Gastroesophageal sphincter (tissue), 3 donors: ENCODE measurements around the gene DOCK7.
"Not testable (repeated sequence)": the region's sequence is repeated elsewhere in the genome, so short reads cannot be mapped to it uniquely, and the experiment has no call there.

Experiments
- CTCF ChIP-seq, 4 experiments: fragments of 200-600 bp in 2 of 4; fragments of 450-650 bp in 2 of 4; sonication (generic) in 1 of 4; IDR thresholded peaks; one replicate each; pipeline ENCODE4 v1.5.1; 2017 to 2019; ENCODE audit warnings: antibody characterized with exemption in 4 of 4, mild to moderate bottlenecking in 2 of 4, moderate library complexity in 2 of 4
- EP300 ChIP-seq: sonication (generic); formaldehyde crosslinking; IDR thresholded peaks from one replicate; pipeline ENCODE4 v1.6.1; 2017; ENCODE audit warnings: antibody characterized with exemption, mild to moderate bottlenecking
- POLR2A ChIP-seq, 2 donors: fragments of 450-650 bp; IDR thresholded peaks; one replicate each; pipeline ENCODE4 v1.6.1; 2017; ENCODE audit warnings: antibody characterized with exemption in 2 of 2, mild to moderate bottlenecking in 2 of 2, moderate library complexity in 1 of 2

DNA sequence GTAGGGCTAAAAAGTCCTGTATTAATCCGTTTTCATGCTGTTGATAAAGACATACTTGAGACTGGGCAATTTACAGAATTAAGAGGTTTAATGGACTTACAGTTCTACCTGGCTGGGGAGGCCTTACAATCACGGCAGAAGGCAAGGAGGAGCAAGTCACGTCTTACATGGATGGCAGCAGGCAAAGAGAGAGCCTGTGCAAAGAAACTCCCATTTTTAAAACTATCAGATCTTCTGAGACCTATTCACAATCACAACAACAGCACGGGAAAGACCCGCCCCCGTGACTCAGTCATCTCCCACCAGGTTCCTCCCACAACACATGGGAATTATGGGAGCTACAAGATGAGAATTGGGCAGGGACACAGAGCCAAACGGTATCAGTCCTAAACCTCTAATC, 6.3 kb upstream of the DOCK7 start:
- not testable (repeated sequence) for TF ChIP-seq CTCF (IDR thresholded peaks at IDR 0.05); POLR2A (IDR thresholded peaks at IDR 0.05); EP300
